Aorta (tissue), 5 donors: ENCODE results near the gene ATF7. TPM values are rescaled to one million over a fixed set of nuclear protein-coding genes. Genes with fewer than 3 reads are reported as not detected.

ENCODE experiments used
- ATAC-seq: fragments of 200-7000 bp; cut with Tn5 transposase; one replicate; pipeline ENCODE4 v1.9.1; 2022; ENCODE audit warnings: moderate library complexity; ENCODE audit not compliant: low FRiP score
- DNase-seq, 2 donors: peaks; one replicate each; pipeline ENCODE4 v3.0.0-alpha.2; 2020
- H3K27ac ChIP-seq, 2 donors: one replicate each; pipeline ENCODE4 v1.5.1; 2013; ENCODE audit warnings: low read length in 2 of 2, mild to moderate bottlenecking in 2 of 2, moderate library complexity in 2 of 2, control low read depth in 1 of 2, inconsistent platforms in 1 of 2, low read depth in 1 of 2
- H3K27me3 ChIP-seq, 2 donors: one replicate each; pipeline ENCODE4 v1.6.1; 2013; ENCODE audit warnings: control low read depth in 1 of 2, low read length in 1 of 2, mild to moderate bottlenecking in 1 of 2, moderate library complexity in 1 of 2; ENCODE audit not compliant: insufficient read depth in 2 of 2, control insufficient read depth in 1 of 2
- H3K36me3 ChIP-seq, 2 donors: one replicate each; pipeline ENCODE4 v1.6.1; 2013; ENCODE audit warnings: control low read depth in 1 of 2, low read length in 1 of 2, mild to moderate bottlenecking in 1 of 2; ENCODE audit not compliant: insufficient read depth in 2 of 2, control insufficient read depth in 1 of 2
- H3K4me1 ChIP-seq, 2 donors: one replicate each; pipeline ENCODE4 v1.6.1; 2013; ENCODE audit warnings: low read length in 2 of 2, control low read depth in 1 of 2, mild to moderate bottlenecking in 1 of 2, moderate library complexity in 1 of 2; ENCODE audit not compliant: insufficient read depth in 2 of 2, control insufficient read depth in 1 of 2
- H3K4me3 ChIP-seq, 2 donors: one replicate each; pipeline ENCODE4 v1.5.1; 2013; ENCODE audit warnings: low read length in 2 of 2, control low read depth in 1 of 2, mild to moderate bottlenecking in 1 of 2
- H3K9me3 ChIP-seq: one replicate; pipeline ENCODE4 v1.6.1; 2013; ENCODE audit warnings: mild to moderate bottlenecking, low read length; ENCODE audit not compliant: control insufficient read depth
- WGBS, 2 donors: extraction: QIAGEN DNeasy Blood & Tissue Kit; methylation state at CpG; one replicate each; pipeline ENCODE4 v1.1.7; 2013; 5-methylcytosine and 5-hydroxymethylcytosine counted together
- intact Hi-C, 2 donors: fragments of 100-400 bp; cut with DNase I; formaldehyde crosslinking; loops; one replicate each; pipeline versions ENCODE4 v1.14.2 to v1.15.0; 2022
- long read RNA-seq, 2 donors: library from polyadenylated mRNA; unstranded; transcript quantifications; one replicate each; pipeline ENCODE4 v2.0.0, GENCODE V29; 2020 to 2021
- polyA plus RNA-seq, 2 donors: library from polyadenylated mRNA; stranded (reverse); fragments of 200-250 nt; gene quantifications; one replicate each; pipeline ENCODE4 v1.2.3, GENCODE V29; 2013
- total RNA-seq, 2 donors: library from RNA; stranded (reverse); fragmentation: NEBNext Ultra II Directional; extraction: Animal tissue kit (Norgen Biotek cat#: 25700); gene quantifications; one replicate each; pipeline ENCODE4 v1.2.1, GENCODE V29; 2021
- donor health status: healthy with polysubstance abuse.
- donor health status: Bipolar disorder and iron deficiency.
- donor health status: DM: no; HTN: no; CAD: no.
- donor health status: DM: no; HTN: no; CAD: no.
- donor health status: DM: yes; HTN: yes; CAD: no.

The ATF7 gene
- total RNA-seq (10 to 100 TPM; 68.4 to 73.5 TPM), polyA plus RNA-seq (10 to 100 TPM; 25.7 to 29.5 TPM)
- long read RNA-seq, donor 1, partial matches to known transcripts: 3 of 24 reads
- long read RNA-seq, donor 1, other reads (novel, unspliced or antisense): 15 of 24 reads
- long read RNA-seq, donor 2, full-length matches to known transcripts: 4 of 25 reads
- long read RNA-seq, donor 2, partial matches to known transcripts: 2 of 25 reads
- long read RNA-seq, donor 2, other reads (novel, unspliced or antisense): 19 of 25 reads

- ATAC-seq: peak; percentile 99
- 0 to 1% methylated on average over 47 to 48 of the region's 48 CpGs for WGBS, 2 donors
- intact Hi-C loops: loop anchor here (1.0 to 10.0 kb wide), 5 partner anchors 36 to 84 kb away; partner anchors contain the start of gene ATP5MC2 (in 2 of the 2)
- no peaks in the 10 kb centered on the region for H3K4me1 ChIP-seq
- H3K4me3 ChIP-seq: peak within 1 kb of the TSS; percentile 84 to 90
- peak within 1 kb of the TSS; percentile 6 to 73 for H3K27ac ChIP-seq
- peak; percentile 98 to 100 for DNase-seq
- no peaks in the 10 kb centered on the region for H3K27me3 ChIP-seq
- no peaks in the 10 kb centered on the region for H3K9me3 ChIP-seq
- H3K36me3 ChIP-seq: no peaks in the 10 kb centered on the region
Measured at GRCh38 chr12:53625946-53626701, at the start of gene ATF7. ATF7 (minus strand) TSS chr12:53626382; CDS start chr12:53601000, 25,382 bp downstream.

DNA sequence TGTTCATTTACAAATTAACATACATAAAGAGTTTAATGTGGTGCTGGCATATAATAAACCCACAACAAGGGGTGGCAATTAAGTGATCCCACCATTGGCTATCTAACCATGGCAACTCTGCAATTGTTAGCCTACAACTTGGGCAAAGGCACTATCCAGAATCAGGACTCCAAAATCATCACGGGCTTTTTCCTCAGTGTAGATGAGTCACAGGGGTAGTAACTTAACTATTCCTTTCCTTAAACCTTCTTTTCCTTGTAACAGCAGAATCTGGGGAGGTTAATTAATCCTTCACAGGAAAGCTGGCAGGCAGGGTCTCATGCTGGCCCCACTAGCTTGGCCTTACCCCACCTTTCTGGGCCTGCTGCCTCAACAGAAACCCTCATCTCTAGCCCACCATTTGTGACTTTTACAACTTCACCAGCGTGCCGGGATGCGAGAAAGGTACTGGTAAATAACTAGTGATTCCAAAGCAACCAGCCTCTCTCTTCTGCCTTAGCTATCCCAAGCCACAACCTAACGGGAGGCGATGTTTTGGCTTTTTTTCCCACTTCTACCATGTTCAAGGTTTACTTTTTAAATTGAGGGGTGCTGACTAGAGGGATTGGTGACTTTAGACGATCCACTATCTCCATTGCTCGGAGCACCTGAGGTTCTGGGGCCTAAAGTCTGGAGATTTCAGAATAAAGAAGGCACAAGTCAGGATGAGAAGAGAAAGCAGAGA, 49.0 kb upstream of the ATF7 start:
- intact Hi-C loops: loop anchor here in 1 of 2 donors (5.0 kb wide), 2 partner anchors 48 to 133 kb away; partner anchors contain the start of gene ATF7

DNA sequence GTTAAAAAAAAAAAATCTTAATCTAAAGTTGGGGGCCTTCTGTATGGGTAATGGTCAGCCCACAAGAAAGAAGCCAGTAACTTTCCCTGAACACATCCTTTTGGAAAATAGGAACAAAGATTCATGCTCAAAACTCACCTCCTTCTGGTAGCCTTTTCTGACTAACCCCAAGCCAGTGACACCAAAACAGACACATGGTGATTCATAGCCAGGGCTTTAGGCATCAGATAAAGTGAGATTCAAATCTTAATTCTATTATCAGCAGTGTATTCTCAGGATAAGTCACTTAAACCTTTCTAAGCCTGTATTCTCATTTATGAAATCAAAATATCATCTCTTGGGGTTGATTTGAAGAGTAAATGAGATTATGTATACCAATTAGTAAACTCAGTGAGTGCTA, 44.8 kb upstream of the ATF7 start:
- H3K27me3 ChIP-seq: no peaks in the 10 kb centered on the region
- no peaks in the 10 kb centered on the region for H3K4me1 ChIP-seq
- intact Hi-C loops: no loop called here
- ATAC-seq (no peak), DNase-seq (no peak)
- no peak overlapping the region for H3K27ac ChIP-seq
- H3K9me3 ChIP-seq: no peaks in the 10 kb centered on the region
- H3K36me3 ChIP-seq: peaks cover 1 to 6% of the 10 kb centered on the region in 2 donors
- no peak overlapping the region for H3K4me3 ChIP-seq

More for the DNA sequence above, 49.0 kb upstream of the ATF7 start:
- peak overlapping the region; percentile 20 to 58 for H3K4me3 ChIP-seq
- H3K9me3 ChIP-seq: no peaks in the 10 kb centered on the region
- no peaks in the 10 kb centered on the region for H3K27me3 ChIP-seq
- H3K4me1 ChIP-seq: peaks cover 0 to 2% of the 10 kb centered on the region in 2 donors
- ATAC-seq (no peak), DNase-seq (no peak)
- H3K27ac ChIP-seq: peak overlapping the region in 1 of 2 donors; percentile 29
- H3K36me3 ChIP-seq: peaks cover 0 to 3% of the 10 kb centered on the region in 2 donors
- 18 to 25% methylated on average over 8 of the region's 8 CpGs for WGBS, 2 donors

DNA sequence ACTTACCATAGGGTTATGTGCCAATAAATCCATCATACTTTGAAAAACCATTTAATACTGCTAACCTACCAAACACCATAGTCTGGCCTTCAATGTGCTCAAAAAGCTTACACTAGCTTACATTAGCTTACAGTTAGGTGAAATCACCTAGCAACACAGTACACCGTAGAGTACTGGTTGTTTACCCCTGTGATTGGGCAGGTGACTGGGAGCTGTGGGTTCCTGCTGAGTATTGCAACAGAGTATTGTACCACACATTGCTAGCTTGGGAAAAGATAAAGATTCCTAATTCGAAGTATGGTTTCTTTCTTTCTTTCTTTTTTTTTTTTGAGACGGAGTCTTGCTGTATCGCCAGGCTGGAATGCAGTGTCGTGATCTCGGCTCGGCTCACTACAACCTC, 44.1 kb upstream of the ATF7 start:
- H3K4me1 ChIP-seq: no peaks in the 10 kb centered on the region
- intact Hi-C loops: no loop called here

GRCh38 chr12:53667080-53667479, 40.9 kb upstream of the ATF7 start:
- H3K36me3 ChIP-seq: peaks cover 1 to 9% of the 10 kb centered on the region in 2 donors

More for the DNA sequence above, 44.1 kb upstream of the ATF7 start:
- 87 to 88% methylated on average over 7 of the region's 7 CpGs for WGBS, 2 donors
- no peaks in the 10 kb centered on the region for H3K9me3 ChIP-seq
- no peak for DNase-seq
- no peaks in the 10 kb centered on the region for H3K27me3 ChIP-seq
- no peak for ATAC-seq
- peak overlapping the region in 1 of 2 donors; percentile 37 for H3K27ac ChIP-seq
- no peak overlapping the region for H3K4me3 ChIP-seq
- H3K36me3 ChIP-seq: peaks cover 1 to 9% of the 10 kb centered on the region in 2 donors

DNA sequence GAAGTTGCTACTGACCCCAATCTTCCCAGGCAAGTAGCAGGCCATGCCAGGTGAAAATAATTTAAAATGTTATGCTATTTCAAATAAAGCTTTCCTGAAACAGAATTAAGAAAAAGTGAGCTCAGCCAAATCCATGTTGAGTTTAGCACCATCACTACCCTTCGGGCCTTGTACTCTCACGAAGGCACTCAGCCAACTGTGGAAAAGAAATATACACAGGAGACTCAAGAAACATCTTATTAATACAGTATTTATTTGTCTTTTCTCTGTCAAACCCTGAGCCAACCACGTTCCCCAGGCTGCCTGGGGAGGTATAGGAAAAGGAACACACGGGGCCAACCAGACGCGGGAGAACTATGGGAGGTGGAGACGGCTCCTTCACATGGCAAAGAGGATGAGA, 38.8 kb upstream of the ATF7 start:
- no peaks in the 10 kb centered on the region for H3K27me3 ChIP-seq
- ATAC-seq: no peak
- no peak for DNase-seq
- H3K27ac ChIP-seq: no peak overlapping the region
- no peaks in the 10 kb centered on the region for H3K4me1 ChIP-seq
- H3K4me3 ChIP-seq: no peak overlapping the region
- peaks cover 1 to 9% of the 10 kb centered on the region in 2 donors for H3K36me3 ChIP-seq
- WGBS, 2 donors: 42 to 50% methylated on average over 7 of the region's 7 CpGs
- no peaks in the 10 kb centered on the region for H3K9me3 ChIP-seq
- intact Hi-C loops: loop anchor here (5.0 kb wide), 1 partner anchor 38 kb away; the partner anchor contains the start of gene ATF7 (in 2 of the 2)

More at GRCh38 chr12:53667080-53667479, 40.9 kb upstream of the ATF7 start:
- Histone ChIP-seq H3K27me3 (no peaks in the 10 kb centered on the region), H3K4me1 (no peaks in the 10 kb centered on the region), H3K27ac (no peak overlapping the region), H3K9me3 (no peaks in the 10 kb centered on the region), H3K4me3 (no peak overlapping the region)
- ATAC-seq: no peak
- intact Hi-C loops: no loop called here
- no peak for DNase-seq
- 94 to 100% methylated on average over 2 of the region's 2 CpGs for WGBS, 2 donors

DNA sequence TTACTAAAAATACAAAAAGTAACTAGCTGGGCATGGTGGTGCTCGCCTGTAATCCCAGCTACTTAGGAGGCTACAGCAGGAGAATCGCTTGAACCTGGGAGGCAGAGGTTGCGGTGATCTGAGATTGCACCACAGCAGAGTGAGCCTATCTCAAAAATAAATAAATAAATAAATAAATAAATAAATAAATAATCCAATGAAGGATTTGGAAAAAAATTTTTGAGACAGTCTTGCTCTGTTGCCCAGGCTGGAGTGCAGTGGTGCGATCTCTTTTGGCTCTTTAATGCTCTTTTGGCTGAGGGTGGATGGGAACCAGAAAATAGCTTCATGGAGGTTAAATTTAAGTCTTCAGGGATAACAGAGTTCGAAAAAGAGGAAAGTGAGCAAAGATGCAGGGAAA, 38.0 kb upstream of the ATF7 start:
- ATAC-seq: no peak

DNA sequence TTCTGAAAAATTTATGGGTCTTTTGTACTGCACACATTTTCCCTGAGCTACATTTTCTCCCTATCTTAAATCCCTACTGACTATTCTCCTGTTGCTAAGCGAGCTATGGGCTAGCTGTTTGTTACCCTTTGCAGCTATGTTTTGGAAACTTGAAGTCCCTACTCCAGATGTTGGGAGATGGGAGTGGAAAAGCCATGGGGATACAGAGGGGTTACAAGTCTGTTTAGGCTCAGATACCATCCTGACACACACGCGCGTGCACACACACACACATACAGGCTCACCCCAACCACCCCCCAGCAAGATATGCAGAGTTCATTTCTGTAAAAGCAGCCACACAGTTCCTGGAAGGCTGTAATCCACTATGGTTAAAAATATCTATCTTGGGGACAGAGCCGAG, 33.9 kb upstream of the ATF7 start:
- Histone ChIP-seq H3K36me3 (peaks cover 0 to 2% of the 10 kb centered on the region in 2 donors), H3K4me3 (no peak overlapping the region), H3K27me3 (no peaks in the 10 kb centered on the region), H3K4me1 (peaks cover 2 to 3% of the 10 kb centered on the region in 2 donors), H3K9me3 (no peaks in the 10 kb centered on the region), H3K27ac (peak overlapping the region; percentile 92 to 99)
- ATAC-seq (peak; percentile 72), DNase-seq (peak in 1 of 2 donors; percentile 60)
- intact Hi-C loops: loop anchor here (5.0 kb wide), 1 partner anchor 33 kb away; the partner anchor contains the start of gene ATF7 (in 2 of the 2)
- 6 to 9% methylated on average over 5 of the region's 5 CpGs for WGBS, 2 donors

More for the DNA sequence above, 38.0 kb upstream of the ATF7 start:
- intact Hi-C loops: loop anchor here (5.0 kb wide), 1 partner anchor 37 kb away; the partner anchor contains the start of gene ATF7 (in 2 of the 2)
- 77 to 86% methylated on average over 5 of the region's 5 CpGs for WGBS, 2 donors
- DNase-seq: no peak
- H3K27me3 ChIP-seq: no peaks in the 10 kb centered on the region
- H3K9me3 ChIP-seq: no peaks in the 10 kb centered on the region
- no peak overlapping the region for H3K27ac ChIP-seq
- peaks cover 0 to 1% of the 10 kb centered on the region in 2 donors for H3K4me1 ChIP-seq
- peaks cover 1 to 5% of the 10 kb centered on the region in 2 donors for H3K36me3 ChIP-seq
- H3K4me3 ChIP-seq: no peak overlapping the region
